ENCODE data around the gene VAPB.

DNA sequence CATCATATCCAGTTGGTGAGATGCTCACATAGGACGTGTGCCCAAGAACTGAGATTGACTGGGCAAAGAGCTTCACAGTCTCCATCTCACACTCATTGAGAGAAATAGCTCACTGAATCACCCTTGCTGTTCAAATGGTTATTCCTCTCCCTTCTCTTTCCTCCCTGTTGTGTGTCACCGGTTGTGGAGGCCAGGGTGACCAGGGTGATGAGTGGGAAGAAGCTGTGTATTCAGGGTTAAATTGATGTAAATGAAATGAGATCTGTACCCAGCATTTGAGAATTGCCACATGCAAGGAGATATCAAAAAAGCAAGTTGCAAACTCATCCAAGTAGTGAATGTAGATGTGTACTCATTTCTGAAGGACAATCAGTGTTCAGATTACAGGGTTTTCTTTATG lies 36.6 kb upstream of the VAPB start:
- no peak for TF ChIP-seq POLR2A (IDR thresholded peaks at IDR 0.05)
- TF ChIP-seq, protein P1, sequence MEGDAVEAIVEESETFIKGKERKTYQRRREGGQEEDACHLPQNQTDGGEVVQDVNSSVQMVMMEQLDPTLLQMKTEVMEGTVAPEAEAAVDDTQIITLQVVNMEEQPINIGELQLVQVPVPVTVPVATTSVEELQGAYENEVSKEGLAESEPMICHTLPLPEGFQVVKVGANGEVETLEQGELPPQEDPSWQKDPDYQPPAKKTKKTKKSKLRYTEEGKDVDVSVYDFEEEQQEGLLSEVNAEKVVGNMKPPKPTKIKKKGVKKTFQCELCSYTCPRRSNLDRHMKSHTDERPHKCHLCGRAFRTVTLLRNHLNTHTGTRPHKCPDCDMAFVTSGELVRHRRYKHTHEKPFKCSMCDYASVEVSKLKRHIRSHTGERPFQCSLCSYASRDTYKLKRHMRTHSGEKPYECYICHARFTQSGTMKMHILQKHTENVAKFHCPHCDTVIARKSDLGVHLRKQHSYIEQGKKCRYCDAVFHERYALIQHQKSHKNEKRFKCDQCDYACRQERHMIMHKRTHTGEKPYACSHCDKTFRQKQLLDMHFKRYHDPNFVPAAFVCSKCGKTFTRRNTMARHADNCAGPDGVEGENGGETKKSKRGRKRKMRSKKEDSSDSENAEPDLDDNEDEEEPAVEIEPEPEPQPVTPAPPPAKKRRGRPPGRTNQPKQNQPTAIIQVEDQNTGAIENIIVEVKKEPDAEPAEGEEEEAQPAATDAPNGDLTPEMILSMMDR (IDR thresholded peaks at IDR 0.05), result no peak

Data from vagina (tissue), 2 donors.